Ascending aorta (tissue), 2 donors: ENCODE data around the gene LIPG. TPM values are rescaled to one million over a fixed set of nuclear protein-coding genes. Genes with fewer than 3 reads are reported as not detected.

ENCODE experiments used
- DNase-seq, 2 donors: peaks; one replicate each; pipeline ENCODE4 v3.0.0-alpha.2; 2019; ENCODE audit warnings: low spot score in 2 of 2
- H3K27ac ChIP-seq, 2 donors: fragments of 200-600 bp; sonication (generic); one replicate each; pipeline ENCODE4 v1.5.1; 2016 to 2017; ENCODE audit warnings: mild to moderate bottlenecking in 1 of 2
- H3K27me3 ChIP-seq: fragments of 200-600 bp; sonication (generic); one replicate; pipeline ENCODE4 v1.5.1; 2017
- H3K36me3 ChIP-seq, 2 donors: fragments of 200-600 bp; sonication (generic); one replicate each; pipeline ENCODE4 v1.5.1; 2016
- H3K4me1 ChIP-seq, 2 donors: fragments of 200-600 bp; sonication (generic); one replicate each; pipeline ENCODE4 v1.5.1; 2016 to 2017; ENCODE audit warnings: mild to moderate bottlenecking in 1 of 2
- H3K4me3 ChIP-seq, 2 donors: fragments of 200-600 bp; sonication (generic); one replicate each; pipeline ENCODE4 v1.5.1; 2016 to 2017; ENCODE audit warnings: mild to moderate bottlenecking in 1 of 2
- H3K9me3 ChIP-seq, 2 donors: fragments of 200-600 bp; sonication (generic); one replicate each; pipeline ENCODE4 v1.5.1; 2016
- CTCF ChIP-seq, 3 experiments: fragments of 200-600 bp in 2 of 3; fragments of 450-650 bp in 1 of 3; sonication (generic) in 2 of 3; IDR thresholded peaks; one replicate each; pipeline ENCODE4 v1.5.1; 2016 to 2019; ENCODE audit warnings: antibody characterized with exemption in 3 of 3, mild to moderate bottlenecking in 1 of 3, moderate library complexity in 1 of 3
- intact Hi-C: fragments of 100-400 bp; cut with DNase I; formaldehyde crosslinking; loops from one replicate; pipeline ENCODE4 v1.15.1; 2023
- total RNA-seq: library from RNA; depleted of rRNA; stranded (reverse); fragments of >200 nt; gene quantifications from one replicate; pipeline ENCODE4 v1.1.0, GENCODE V29; 2016

Gene LIPG
- total RNA-seq, 1 donor from 2014 or later = 1.6 TPM

DNA sequence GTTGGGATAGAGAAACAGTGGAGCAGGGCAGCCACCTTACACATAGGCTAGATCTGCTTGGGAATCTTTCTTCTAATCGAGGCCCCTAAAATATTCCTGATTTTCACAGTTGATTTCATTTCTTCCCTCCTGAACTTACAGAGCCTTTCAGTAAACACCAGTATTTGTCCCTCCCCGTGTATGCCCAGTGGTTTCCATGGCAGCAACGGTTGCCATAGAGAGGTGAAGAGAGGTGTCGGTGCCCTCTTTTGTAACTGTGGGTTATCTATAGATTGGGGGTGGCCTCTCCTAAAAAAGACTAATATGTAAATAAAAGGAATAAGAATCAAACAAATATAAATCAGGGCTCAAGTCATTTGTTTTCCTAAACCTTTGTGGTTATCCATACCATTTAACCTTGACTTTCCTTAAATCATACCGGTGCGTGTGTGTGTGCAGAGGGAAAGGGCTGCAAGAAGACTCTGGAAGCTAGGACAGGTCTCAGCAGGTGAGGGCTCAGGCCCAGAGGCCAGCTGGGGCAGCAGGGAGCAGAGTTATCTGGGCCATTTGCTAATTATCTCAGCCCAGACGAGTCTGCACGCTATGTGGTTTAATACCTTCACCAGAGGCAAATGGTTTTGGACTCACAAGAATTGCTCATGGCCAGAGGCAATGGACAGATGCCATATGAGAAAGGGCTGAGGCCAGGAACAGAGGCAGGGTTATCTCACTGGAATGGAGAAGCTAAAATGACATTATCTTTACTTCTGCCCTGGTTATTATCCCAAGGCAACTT lies 35.5 kb downstream of the LIPG start:
- Histone ChIP-seq H3K36me3 (no peaks in the 10 kb centered on the region), H3K27me3 (no peaks in the 10 kb centered on the region), H3K4me3 (no peak overlapping the region), H3K9me3 (no peaks in the 10 kb centered on the region), H3K27ac (no peak overlapping the region), H3K4me1 (no peaks in the 10 kb centered on the region)
- no peak for TF ChIP-seq CTCF (IDR thresholded peaks at IDR 0.05)
- intact Hi-C loops = no loop called here
- no peak for DNase-seq

DNA sequence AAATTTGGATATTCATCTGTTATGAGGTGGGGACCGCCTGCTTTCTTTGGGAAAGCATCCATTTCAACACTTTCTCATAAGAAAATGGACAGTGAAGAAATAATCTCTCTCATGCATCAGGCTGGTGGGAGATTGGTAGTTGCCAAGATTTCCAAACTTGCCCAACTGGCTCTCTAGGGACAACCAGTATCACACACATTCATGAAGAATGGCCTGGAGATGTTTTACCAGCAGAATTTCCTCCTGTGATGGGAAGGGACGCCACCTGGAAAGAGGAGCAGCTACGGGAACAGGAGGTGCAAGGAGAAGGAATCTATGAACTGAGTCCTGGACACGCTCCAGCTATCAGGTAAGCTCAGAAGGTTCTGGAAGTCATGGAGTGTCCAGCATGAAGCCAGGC lies 39.4 kb downstream of the LIPG start:
- Histone ChIP-seq H3K9me3 (peaks cover 0 to 3% of the 10 kb centered on the region in 2 donors), H3K4me3 (no peak overlapping the region), H3K4me1 (no peaks in the 10 kb centered on the region), H3K27me3 (no peaks in the 10 kb centered on the region), H3K27ac (no peak overlapping the region), H3K36me3 (no peaks in the 10 kb centered on the region)
- intact Hi-C loops = no loop called here
- no peak for TF ChIP-seq CTCF (IDR thresholded peaks at IDR 0.05)
- DNase-seq = no peak

- TF ChIP-seq CTCF (IDR thresholded peaks at IDR 0.05) = no peak
- DNase-seq = no peak
Observed at GRCh38 chr18:49608366-49609255, 46.8 kb downstream of the LIPG start.

GRCh38 chr18:49609256-49610021 lies 47.6 kb downstream of the LIPG start:
- Histone ChIP-seq H3K27me3 (no peaks in the 10 kb centered on the region), H3K36me3 (no peaks in the 10 kb centered on the region), H3K4me3 (no peak overlapping the region), H3K9me3 (peaks cover 0 to 3% of the 10 kb centered on the region in 2 donors), H3K4me1 (no peaks in the 10 kb centered on the region), H3K27ac (no peak overlapping the region)
- intact Hi-C loops = no loop called here
- DNase-seq = no peak
- no peak for TF ChIP-seq CTCF (IDR thresholded peaks at IDR 0.05)

More at GRCh38 chr18:49608366-49609255, 46.8 kb downstream of the LIPG start:
- intact Hi-C loops = no loop called here
- no peak overlapping the region for H3K4me3 ChIP-seq
- no peaks in the 10 kb centered on the region for H3K27me3 ChIP-seq
- H3K4me1 ChIP-seq = no peaks in the 10 kb centered on the region
- H3K27ac ChIP-seq = no peak overlapping the region
- peaks cover 0 to 3% of the 10 kb centered on the region in 2 donors for H3K9me3 ChIP-seq
- no peaks in the 10 kb centered on the region for H3K36me3 ChIP-seq

GRCh38 chr18:49610022-49610445 lies 48.2 kb downstream of the LIPG start:
- no peaks in the 10 kb centered on the region for H3K36me3 ChIP-seq
- H3K27me3 ChIP-seq = no peaks in the 10 kb centered on the region
- TF ChIP-seq CTCF (IDR thresholded peaks at IDR 0.05) = no peak
- intact Hi-C loops = no loop called here
- H3K9me3 ChIP-seq = peaks cover 0 to 3% of the 10 kb centered on the region in 2 donors
- no peak for DNase-seq
- no peak overlapping the region for H3K27ac ChIP-seq
- H3K4me1 ChIP-seq = no peaks in the 10 kb centered on the region
- H3K4me3 ChIP-seq = no peak overlapping the region
